ENCODE measurements around the gene CTXND1.

The CTXND1 gene

GRCh38 chr15:80242132-80242769 lies 9.8 kb downstream of the CTXND1 start:
- H3K4me2 ChIP-seq (ENCODE audit: low read length): no peak overlapping the region
- no peak overlapping the region for H3K4me3 ChIP-seq (ENCODE audit: low read depth, low read length)
- no peaks in the 10 kb centered on the region for H3K4me1 ChIP-seq
- no peaks in the 10 kb centered on the region for H3K27me3 ChIP-seq (ENCODE audit: control insufficient read depth, insufficient read depth, low read length)
- no peak overlapping the region for H2AFZ ChIP-seq
- H3K79me2 ChIP-seq: no peaks in the 10 kb centered on the region
- H3K36me3 ChIP-seq (ENCODE audit: control insufficient read depth, insufficient read depth, low read length): no peaks in the 10 kb centered on the region
- peak; percentile 33 for TF ChIP-seq CTCF (IDR thresholded peaks at IDR 0.05)
- no peaks in the 10 kb centered on the region for H3K9me3 ChIP-seq (ENCODE audit: control insufficient read depth, low read length)
- H3K9ac ChIP-seq: no peak overlapping the region
- H3K27ac ChIP-seq: no peak overlapping the region

- H2AFZ ChIP-seq: no peak overlapping the region
- no peaks in the 10 kb centered on the region for H3K27me3 ChIP-seq (ENCODE audit: control insufficient read depth, insufficient read depth, low read length)
- no peak for TF ChIP-seq CTCF (IDR thresholded peaks at IDR 0.05)
- H3K4me3 ChIP-seq (ENCODE audit: low read depth, low read length): no peak overlapping the region
- H3K4me2 ChIP-seq (ENCODE audit: low read length): no peak overlapping the region
- H3K9ac ChIP-seq: no peak overlapping the region
- H3K36me3 ChIP-seq (ENCODE audit: control insufficient read depth, insufficient read depth, low read length): no peaks in the 10 kb centered on the region
- H3K9me3 ChIP-seq (ENCODE audit: control insufficient read depth, low read length): no peaks in the 10 kb centered on the region
- no peak overlapping the region for H3K27ac ChIP-seq
- no peaks in the 10 kb centered on the region for H3K79me2 ChIP-seq
- H3K4me1 ChIP-seq: no peaks in the 10 kb centered on the region
Measured at GRCh38 chr15:80241508-80241907, 10.5 kb downstream of the CTXND1 start.

DNA sequence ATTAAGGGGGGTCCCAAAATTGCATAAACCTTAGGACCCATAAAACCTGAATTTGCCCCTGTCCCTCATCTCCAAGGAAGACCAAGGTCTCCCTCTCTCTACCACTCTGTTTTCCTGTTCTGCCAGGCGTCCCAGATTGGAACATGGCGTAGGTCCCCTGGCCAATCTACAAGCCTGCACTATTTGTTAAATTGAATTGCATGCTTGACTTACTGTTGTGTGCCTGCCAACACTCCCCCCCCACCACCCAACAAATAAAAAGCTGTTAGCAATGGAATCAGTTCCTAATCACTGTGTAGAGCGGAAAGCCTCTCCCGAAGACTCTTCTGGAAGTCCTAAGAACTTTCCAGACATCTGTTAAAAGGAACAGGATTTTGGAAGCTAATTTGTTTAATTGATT lies 11.7 kb downstream of the CTXND1 start:
- no peak for TF ChIP-seq CTCF (IDR thresholded peaks at IDR 0.05)
- no peak overlapping the region for H3K4me3 ChIP-seq (ENCODE audit: low read depth, low read length)
- no peaks in the 10 kb centered on the region for H3K79me2 ChIP-seq
- no peaks in the 10 kb centered on the region for H3K27me3 ChIP-seq (ENCODE audit: control insufficient read depth, insufficient read depth, low read length)
- no peaks in the 10 kb centered on the region for H3K4me1 ChIP-seq
- no peak overlapping the region for H3K4me2 ChIP-seq (ENCODE audit: low read length)
- no peaks in the 10 kb centered on the region for H3K36me3 ChIP-seq (ENCODE audit: control insufficient read depth, insufficient read depth, low read length)
- no peak overlapping the region for H2AFZ ChIP-seq
- no peak overlapping the region for H3K9ac ChIP-seq
- no peak overlapping the region for H3K27ac ChIP-seq
- H3K9me3 ChIP-seq (ENCODE audit: control insufficient read depth, low read length): no peaks in the 10 kb centered on the region

GRCh38 chr15:80234883-80235282 lies 17.1 kb downstream of the CTXND1 start:
- Histone ChIP-seq H3K4me2 (ENCODE audit: low read length) (no peak overlapping the region), H2AFZ (no peak overlapping the region), H3K27me3 (ENCODE audit: control insufficient read depth, insufficient read depth, low read length) (no peaks in the 10 kb centered on the region), H3K9ac (no peak overlapping the region), H3K9me3 (ENCODE audit: control insufficient read depth, low read length) (no peaks in the 10 kb centered on the region), H3K4me1 (no peaks in the 10 kb centered on the region), H3K4me3 (ENCODE audit: low read depth, low read length) (no peak overlapping the region), H3K27ac (no peak overlapping the region), H3K79me2 (no peaks in the 10 kb centered on the region), H3K36me3 (ENCODE audit: control insufficient read depth, insufficient read depth, low read length) (no peaks in the 10 kb centered on the region)
- no peak for TF ChIP-seq CTCF (IDR thresholded peaks at IDR 0.05)

GRCh38 chr15:80233581-80233980 lies 18.4 kb downstream of the CTXND1 start:
- H3K4me3 ChIP-seq (ENCODE audit: low read depth, low read length): no peak overlapping the region
- H3K36me3 ChIP-seq (ENCODE audit: control insufficient read depth, insufficient read depth, low read length): no peaks in the 10 kb centered on the region
- peaks cover 2% of the 10 kb centered on the region for H3K4me1 ChIP-seq
- H3K79me2 ChIP-seq: no peaks in the 10 kb centered on the region
- no peaks in the 10 kb centered on the region for H3K9me3 ChIP-seq (ENCODE audit: control insufficient read depth, low read length)
- no peak overlapping the region for H3K4me2 ChIP-seq (ENCODE audit: low read length)
- H3K27me3 ChIP-seq (ENCODE audit: control insufficient read depth, insufficient read depth, low read length): no peaks in the 10 kb centered on the region
- no peak for TF ChIP-seq CTCF (IDR thresholded peaks at IDR 0.05)
- no peak overlapping the region for H3K9ac ChIP-seq
- no peak overlapping the region for H3K27ac ChIP-seq
- no peak overlapping the region for H2AFZ ChIP-seq
